Kidney epithelial cell (primary cell): ENCODE measurements around the gene RXRB. TPM values are rescaled to one million over a fixed set of nuclear protein-coding genes. Genes with fewer than 3 reads are reported as not detected.

ENCODE experiments used
- DNase-seq: peaks from one replicate; pipeline ENCODE4 v3.0.0-alpha.2; 2010; ENCODE audit warnings: low read depth
- H3K27me3 ChIP-seq: 2 replicates; pipeline ENCODE4 v1.6.0; 2011; ENCODE audit warnings: low read length; ENCODE audit not compliant: control insufficient read depth, insufficient read depth
- H3K36me3 ChIP-seq: 2 replicates; pipeline ENCODE4 v1.5.1; 2011; ENCODE audit warnings: low read length; ENCODE audit not compliant: control insufficient read depth, insufficient read depth
- H3K4me3 ChIP-seq: 2 replicates; pipeline ENCODE4 v1.5.1; 2011; ENCODE audit warnings: low read depth, mild to moderate bottlenecking, control low read depth, low read length
- total RNA-seq: library from RNA; depleted of rRNA; stranded (reverse); fragments of >200 nt; gene quantifications from 2 replicates; pipeline ENCODE4 v1.2.3, GENCODE V29; 2015
- TF ChIP-seq, protein P1 (sequence below): IDR thresholded peaks from 2 replicates; pipeline ENCODE4 v1.5.1; 2011; ENCODE audit warnings: mild to moderate bottlenecking, moderate library complexity, low read length, control low read depth, inconsistent platforms; ENCODE audit not compliant: insufficient read depth, poor library complexity, severe bottlenecking

The RXRB gene
- total RNA-seq, 1 donor from 2014 or later: 24.4 TPM

DNA sequence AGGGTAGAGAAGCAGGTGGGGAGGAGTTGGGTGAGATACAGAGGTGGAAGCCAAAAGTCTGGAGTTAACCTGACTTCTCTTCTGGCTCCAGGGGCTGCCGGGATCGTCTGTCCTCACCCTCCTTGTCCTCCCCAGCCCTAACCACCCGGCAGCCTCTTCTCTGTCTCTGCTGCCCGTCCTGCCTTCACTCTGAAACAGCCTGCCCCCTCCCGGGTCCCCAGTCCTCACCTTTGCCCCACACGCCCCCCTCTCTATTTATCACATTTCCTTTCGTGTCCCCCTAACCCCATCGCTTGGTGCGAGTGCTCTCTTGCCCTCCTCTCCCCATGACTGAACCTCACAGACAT lies 13.5 kb upstream of the RXRB start:
- Histone ChIP-seq H3K4me3 (peak overlapping the region; percentile 41), H3K36me3 (peaks cover 2% of the 10 kb centered on the region), H3K27me3 (peaks cover 8% of the 10 kb centered on the region)
- no peak for DNase-seq
- TF ChIP-seq, protein P1, sequence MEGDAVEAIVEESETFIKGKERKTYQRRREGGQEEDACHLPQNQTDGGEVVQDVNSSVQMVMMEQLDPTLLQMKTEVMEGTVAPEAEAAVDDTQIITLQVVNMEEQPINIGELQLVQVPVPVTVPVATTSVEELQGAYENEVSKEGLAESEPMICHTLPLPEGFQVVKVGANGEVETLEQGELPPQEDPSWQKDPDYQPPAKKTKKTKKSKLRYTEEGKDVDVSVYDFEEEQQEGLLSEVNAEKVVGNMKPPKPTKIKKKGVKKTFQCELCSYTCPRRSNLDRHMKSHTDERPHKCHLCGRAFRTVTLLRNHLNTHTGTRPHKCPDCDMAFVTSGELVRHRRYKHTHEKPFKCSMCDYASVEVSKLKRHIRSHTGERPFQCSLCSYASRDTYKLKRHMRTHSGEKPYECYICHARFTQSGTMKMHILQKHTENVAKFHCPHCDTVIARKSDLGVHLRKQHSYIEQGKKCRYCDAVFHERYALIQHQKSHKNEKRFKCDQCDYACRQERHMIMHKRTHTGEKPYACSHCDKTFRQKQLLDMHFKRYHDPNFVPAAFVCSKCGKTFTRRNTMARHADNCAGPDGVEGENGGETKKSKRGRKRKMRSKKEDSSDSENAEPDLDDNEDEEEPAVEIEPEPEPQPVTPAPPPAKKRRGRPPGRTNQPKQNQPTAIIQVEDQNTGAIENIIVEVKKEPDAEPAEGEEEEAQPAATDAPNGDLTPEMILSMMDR: no peak

DNA sequence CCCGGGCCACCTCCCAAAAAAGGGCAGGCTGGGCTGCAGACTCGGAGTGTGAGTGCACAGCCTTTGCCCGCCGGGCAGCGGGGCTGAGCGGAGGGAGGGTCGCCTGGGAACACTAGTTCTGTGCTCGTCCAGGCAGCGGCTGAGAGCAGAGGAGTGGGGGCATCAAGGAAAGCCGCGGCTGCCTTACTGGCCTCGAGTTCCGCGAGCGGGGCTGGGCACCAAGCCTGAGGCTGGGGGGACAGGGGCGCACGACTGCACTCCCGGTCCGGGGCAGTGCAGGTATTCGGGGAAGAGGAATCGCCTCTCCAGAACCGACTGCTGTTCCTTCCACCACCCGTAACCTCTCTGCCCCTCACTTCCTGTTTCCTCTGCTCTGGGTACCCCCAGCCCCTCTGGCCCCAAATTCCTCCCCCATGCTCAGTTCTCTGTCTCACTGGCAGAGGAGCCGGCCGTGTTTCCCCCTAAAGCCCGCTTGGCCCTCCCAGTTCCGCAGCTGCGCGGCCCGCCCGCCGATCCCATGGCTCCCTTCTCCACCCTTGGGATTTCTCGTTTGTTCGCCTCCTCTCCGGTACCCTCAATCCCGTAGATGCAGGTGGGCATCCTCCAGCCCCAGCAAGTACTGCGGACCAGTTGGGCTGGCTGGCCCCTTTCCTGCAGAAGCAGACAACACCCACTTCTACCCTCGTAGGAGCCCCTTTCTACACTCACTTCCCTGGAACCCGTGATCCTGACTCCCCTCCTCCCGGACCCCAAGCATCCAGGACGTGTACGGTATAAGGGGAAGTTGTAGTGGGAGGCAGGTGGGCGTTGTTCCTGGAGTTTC lies 12.9 kb upstream of the RXRB start:
- TF ChIP-seq, protein P1: no peak
- peak overlapping the region; percentile 41 for H3K4me3 ChIP-seq
- no peak for DNase-seq
- H3K27me3 ChIP-seq: peaks cover 8% of the 10 kb centered on the region
- H3K36me3 ChIP-seq: peaks cover 2% of the 10 kb centered on the region

DNA sequence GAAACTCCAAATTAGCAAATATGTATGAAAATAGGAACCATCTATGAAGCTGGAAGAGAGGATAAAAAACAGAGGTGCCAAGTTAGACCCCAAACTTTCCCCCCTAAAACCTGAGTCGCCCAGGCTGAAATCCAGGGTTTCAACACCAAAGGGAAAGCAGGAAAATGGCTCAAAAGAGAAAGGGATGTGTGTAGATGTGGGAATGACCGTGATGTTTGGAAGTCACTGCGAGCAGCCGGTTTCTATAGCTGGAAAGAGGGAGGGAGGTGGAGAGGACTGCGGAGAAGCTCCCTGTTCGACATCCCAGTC lies 12.3 kb upstream of the RXRB start:
- H3K4me3 ChIP-seq: peak overlapping the region; percentile 41
- peaks cover 2% of the 10 kb centered on the region for H3K36me3 ChIP-seq
- TF ChIP-seq, protein P1: no peak
- DNase-seq: no peak
- peaks cover 8% of the 10 kb centered on the region for H3K27me3 ChIP-seq

DNA sequence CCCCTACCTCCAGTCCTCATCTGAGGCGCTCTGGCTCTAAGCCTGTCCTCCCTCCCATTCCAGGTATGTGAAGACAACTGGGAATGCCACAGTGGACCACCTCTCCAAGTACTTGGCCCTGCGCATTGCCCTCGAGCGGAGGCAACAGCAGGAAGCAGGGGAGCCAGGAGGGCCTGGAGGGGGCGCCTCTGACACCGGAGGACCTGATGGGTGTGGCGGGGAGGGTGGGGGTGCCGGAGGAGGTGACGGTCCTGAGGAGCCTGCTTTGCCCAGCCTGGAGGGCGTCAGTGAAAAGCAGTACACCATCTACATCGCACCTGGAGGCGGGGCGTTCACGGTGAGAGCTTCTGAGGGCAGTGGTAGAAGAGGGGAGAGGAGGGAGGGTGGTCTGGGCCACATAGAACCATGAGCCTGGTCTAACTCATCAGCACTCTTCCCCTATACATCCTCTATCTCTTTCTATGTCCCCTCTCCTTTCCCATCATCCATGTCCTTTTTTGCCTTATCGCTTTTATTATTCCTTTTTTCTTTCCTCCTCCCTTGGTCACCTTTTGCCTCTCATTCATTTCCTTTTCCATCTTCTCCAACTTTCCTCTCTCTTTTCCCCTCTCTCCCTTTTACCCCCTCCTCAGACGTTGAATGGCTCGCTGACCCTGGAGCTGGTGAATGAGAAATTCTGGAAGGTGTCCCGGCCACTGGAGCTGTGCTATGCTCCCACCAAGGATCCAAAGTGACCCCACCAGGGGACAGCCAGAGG lies 11.4 kb upstream of the RXRB start:
- TF ChIP-seq, protein P1: no peak
- peaks cover 2% of the 10 kb centered on the region for H3K36me3 ChIP-seq
- H3K27me3 ChIP-seq: peaks cover 8% of the 10 kb centered on the region
- DNase-seq: no peak
- no peak overlapping the region for H3K4me3 ChIP-seq

DNA sequence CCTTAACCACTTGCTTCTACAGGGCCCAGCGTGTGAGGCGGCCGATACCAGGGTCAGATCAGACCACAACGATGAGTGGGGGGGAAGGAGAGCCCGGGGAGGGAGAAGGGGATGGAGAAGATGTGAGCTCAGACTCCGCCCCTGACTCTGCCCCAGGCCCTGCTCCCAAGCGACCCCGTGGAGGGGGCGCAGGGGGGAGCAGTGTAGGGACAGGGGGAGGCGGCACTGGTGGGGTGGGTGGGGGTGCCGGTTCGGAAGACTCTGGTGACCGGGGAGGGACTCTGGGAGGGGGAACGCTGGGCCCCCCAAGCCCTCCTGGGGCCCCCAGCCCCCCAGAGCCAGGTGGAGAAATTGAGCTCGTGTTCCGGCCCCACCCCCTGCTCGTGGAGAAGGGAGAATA lies 10.7 kb upstream of the RXRB start:
- no peak for DNase-seq
- Histone ChIP-seq H3K36me3 (peaks cover 2% of the 10 kb centered on the region), H3K4me3 (no peak overlapping the region), H3K27me3 (peaks cover 8% of the 10 kb centered on the region)
- TF ChIP-seq, protein P1: no peak

DNA sequence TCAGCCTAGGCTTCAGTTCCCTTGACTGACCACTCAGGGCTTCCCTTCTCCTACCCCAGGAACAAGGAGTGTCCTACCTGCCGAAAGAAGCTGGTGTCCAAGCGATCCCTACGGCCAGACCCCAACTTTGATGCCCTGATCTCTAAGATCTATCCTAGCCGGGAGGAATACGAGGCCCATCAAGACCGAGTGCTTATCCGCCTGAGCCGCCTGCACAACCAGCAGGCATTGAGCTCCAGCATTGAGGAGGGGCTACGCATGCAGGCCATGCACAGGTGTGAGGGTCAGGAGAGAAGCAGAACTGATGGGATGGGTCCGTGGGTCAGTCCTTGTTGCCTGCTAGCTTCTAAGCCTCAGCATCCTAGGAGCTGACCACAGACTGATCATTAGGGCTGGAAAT lies 9.4 kb upstream of the RXRB start:
- TF ChIP-seq, protein P1: no peak
- Histone ChIP-seq H3K36me3 (peaks cover 2% of the 10 kb centered on the region), H3K27me3 (peaks cover 6% of the 10 kb centered on the region), H3K4me3 (no peak overlapping the region)
- no peak for DNase-seq
